ENCODE results near the gene GALNT18. TPM values are rescaled to one million over a fixed set of nuclear protein-coding genes. Genes with fewer than 3 reads are reported as not detected.

GALNT18 gene
- total RNA-seq, 2 experiments from 2014 or later = not detected

DNA sequence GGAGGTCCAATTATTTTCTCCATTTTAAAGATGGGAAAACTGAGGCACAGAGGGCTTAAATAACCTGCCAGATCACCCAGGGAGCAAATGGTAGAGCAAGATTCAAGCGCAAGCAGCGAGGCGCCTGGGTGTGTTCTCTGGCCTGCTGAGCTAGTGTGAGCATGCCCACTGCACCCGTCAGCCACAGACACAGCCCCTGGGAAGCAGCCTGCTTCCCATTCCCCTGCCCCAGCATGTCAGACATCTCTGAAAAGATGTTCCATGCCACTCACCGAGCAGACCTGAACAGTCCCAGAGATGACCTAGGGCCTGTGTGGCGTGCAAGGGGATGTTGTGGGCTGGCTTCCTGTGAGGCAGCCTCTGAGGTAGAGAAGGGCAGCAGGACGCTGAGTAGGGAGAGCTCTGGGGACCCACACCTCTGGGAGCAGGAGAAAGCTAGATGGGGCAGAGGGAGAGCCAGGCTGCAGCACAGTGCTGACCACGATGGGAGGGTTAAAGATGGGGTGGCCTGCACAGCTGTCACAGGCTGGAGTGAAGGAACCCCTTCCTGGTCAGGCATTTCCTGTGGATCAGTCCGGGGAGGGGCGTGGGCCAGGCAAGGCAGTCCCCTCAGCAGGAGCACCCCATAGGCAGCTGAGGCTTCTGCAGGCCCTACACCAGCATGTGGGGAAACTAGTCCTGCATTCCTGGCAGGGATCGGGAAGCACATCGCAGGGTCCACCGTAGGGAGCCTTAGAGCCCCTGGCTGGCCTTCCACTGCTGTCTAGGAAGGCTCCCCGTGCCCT is 101.4 kb downstream of the GALNT18 start:
- no peak for DNase-seq (ENCODE audit: low spot score)
- Histone ChIP-seq H3K36me3 (ENCODE audit: insufficient read depth, low read length) (no peaks in the 10 kb centered on the region), H3K4me2 (ENCODE audit: low read length) (no peak overlapping the region), H3K9me3 (ENCODE audit: low read length) (no peaks in the 10 kb centered on the region), H3K4me1 (ENCODE audit: insufficient read depth, low read length, poor library complexity, severe bottlenecking) (no peaks in the 10 kb centered on the region), H4K20me1 (ENCODE audit: insufficient read depth, low read length) (no peaks in the 10 kb centered on the region), H3K9me2 (ENCODE audit: insufficient read depth, low read length) (no peaks in the 10 kb centered on the region), H3K79me2 (ENCODE audit: insufficient read depth, low read depth, low read length) (no peaks in the 10 kb centered on the region), H2AFZ (ENCODE audit: low read length) (no peak overlapping the region), H3K4me3 (ENCODE audit: low read depth, low read length, poor library complexity, severe bottlenecking) (no peak overlapping the region), H3K27ac (ENCODE audit: low read depth, low read length, poor library complexity, severe bottlenecking) (no peak overlapping the region)
- TF ChIP-seq EZH2phosphoT487 (IDR thresholded peaks at IDR 0.05; ENCODE audit: borderline replicate concordance, low read depth, low read length) = no peak
- TF ChIP-seq, protein P1, sequence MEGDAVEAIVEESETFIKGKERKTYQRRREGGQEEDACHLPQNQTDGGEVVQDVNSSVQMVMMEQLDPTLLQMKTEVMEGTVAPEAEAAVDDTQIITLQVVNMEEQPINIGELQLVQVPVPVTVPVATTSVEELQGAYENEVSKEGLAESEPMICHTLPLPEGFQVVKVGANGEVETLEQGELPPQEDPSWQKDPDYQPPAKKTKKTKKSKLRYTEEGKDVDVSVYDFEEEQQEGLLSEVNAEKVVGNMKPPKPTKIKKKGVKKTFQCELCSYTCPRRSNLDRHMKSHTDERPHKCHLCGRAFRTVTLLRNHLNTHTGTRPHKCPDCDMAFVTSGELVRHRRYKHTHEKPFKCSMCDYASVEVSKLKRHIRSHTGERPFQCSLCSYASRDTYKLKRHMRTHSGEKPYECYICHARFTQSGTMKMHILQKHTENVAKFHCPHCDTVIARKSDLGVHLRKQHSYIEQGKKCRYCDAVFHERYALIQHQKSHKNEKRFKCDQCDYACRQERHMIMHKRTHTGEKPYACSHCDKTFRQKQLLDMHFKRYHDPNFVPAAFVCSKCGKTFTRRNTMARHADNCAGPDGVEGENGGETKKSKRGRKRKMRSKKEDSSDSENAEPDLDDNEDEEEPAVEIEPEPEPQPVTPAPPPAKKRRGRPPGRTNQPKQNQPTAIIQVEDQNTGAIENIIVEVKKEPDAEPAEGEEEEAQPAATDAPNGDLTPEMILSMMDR (conservative IDR thresholded peaks at IDR 0.05; ENCODE audit: low read length) = no peak
- POLR2A ChIA-PET = no interaction called here
- CTCF ChIA-PET (ENCODE audit: unreplicated experiment) = no interaction called here
- intact Hi-C loops (cut with micrococcal nuclease; ENCODE audit: unreplicated experiment) = no loop called here
- BruUV-seq (replicated peaks) = no TSS peak

DNA sequence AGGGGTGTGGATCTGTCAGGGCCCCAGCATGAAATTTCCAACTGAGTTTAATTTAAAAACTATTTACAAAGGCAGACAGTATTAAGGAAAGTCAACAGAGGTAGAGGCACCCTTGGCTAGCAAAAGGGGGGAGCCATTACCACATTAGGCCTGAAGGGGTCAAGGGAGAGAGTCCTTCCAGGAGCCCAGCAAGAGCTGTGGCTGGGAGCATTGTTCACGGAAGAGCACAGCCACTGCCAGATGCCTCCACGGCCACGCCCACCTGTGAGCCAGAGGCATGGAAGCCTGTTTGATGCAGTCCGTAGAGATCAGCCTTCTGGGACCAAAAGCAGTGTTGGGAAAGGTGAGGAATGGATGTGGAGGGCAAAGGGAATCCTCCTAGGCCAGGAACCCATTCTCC is 102.6 kb downstream of the GALNT18 start:
- Histone ChIP-seq H4K20me1 (ENCODE audit: insufficient read depth, low read length) (no peaks in the 10 kb centered on the region), H3K27ac (ENCODE audit: low read depth, low read length, poor library complexity, severe bottlenecking) (no peak overlapping the region), H3K4me2 (ENCODE audit: low read length) (no peak overlapping the region), H3K36me3 (ENCODE audit: insufficient read depth, low read length) (no peaks in the 10 kb centered on the region), H3K9me3 (ENCODE audit: low read length) (no peaks in the 10 kb centered on the region), H3K79me2 (ENCODE audit: insufficient read depth, low read depth, low read length) (no peaks in the 10 kb centered on the region), H2AFZ (ENCODE audit: low read length) (no peak overlapping the region), H3K4me1 (ENCODE audit: insufficient read depth, low read length, poor library complexity, severe bottlenecking) (no peaks in the 10 kb centered on the region), H3K9me2 (ENCODE audit: insufficient read depth, low read length) (no peaks in the 10 kb centered on the region), H3K4me3 (ENCODE audit: low read depth, low read length, poor library complexity, severe bottlenecking) (no peak overlapping the region)
- TF ChIP-seq EZH2phosphoT487 (IDR thresholded peaks at IDR 0.05; ENCODE audit: borderline replicate concordance, low read depth, low read length) = no peak
- TF ChIP-seq, protein P1 (conservative IDR thresholded peaks at IDR 0.05; ENCODE audit: low read length) = no peak
- no TSS peak for BruUV-seq (replicated peaks)
- CTCF ChIA-PET (ENCODE audit: unreplicated experiment) = no interaction called here
- no peak for DNase-seq (ENCODE audit: low spot score)
- intact Hi-C loops (cut with micrococcal nuclease; ENCODE audit: unreplicated experiment) = no loop called here
- POLR2A ChIA-PET = no interaction called here

DNA sequence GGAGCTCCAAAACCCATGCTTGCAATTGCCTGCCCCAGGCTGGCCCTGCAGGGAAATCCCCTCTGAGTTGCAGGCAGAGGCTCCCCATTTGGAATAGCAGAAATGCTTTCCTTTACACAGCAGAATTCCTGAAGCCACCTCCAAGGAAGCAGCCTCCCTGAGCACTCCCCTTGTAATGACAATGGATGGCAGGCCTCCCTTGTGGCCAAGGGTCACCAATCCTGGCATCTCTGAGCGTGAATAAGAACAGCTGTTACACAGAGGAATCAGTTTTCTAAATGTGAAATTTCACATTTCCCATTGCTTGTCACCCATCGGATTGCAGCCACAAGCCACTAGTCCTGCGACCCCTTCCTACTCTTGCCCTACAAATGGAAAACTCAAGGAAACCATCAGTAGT is 107.6 kb downstream of the GALNT18 start:
- no peak for DNase-seq (ENCODE audit: low spot score)
- H3K9me2 ChIP-seq (ENCODE audit: insufficient read depth, low read length) = no peaks in the 10 kb centered on the region

More for the DNA sequence above, 107.6 kb downstream of the GALNT18 start:
- no peak overlapping the region for H3K4me3 ChIP-seq (ENCODE audit: low read depth, low read length, poor library complexity, severe bottlenecking)
- intact Hi-C loops (cut with micrococcal nuclease; ENCODE audit: unreplicated experiment) = no loop called here
- H3K36me3 ChIP-seq (ENCODE audit: insufficient read depth, low read length) = no peaks in the 10 kb centered on the region
- ChIA-PET POLR2A (interaction anchor here (0.8 kb wide), 1 partner anchor 1059 kb away, joined by 3 read pairs; no protein-coding TSS in a partner anchor), CTCF (ENCODE audit: unreplicated experiment) (no interaction called here)
- H3K4me2 ChIP-seq (ENCODE audit: low read length) = no peak overlapping the region
- no peak overlapping the region for H3K27ac ChIP-seq (ENCODE audit: low read depth, low read length, poor library complexity, severe bottlenecking)
- no peaks in the 10 kb centered on the region for H4K20me1 ChIP-seq (ENCODE audit: insufficient read depth, low read length)
- H3K9me3 ChIP-seq (ENCODE audit: low read length) = no peaks in the 10 kb centered on the region
- H3K79me2 ChIP-seq (ENCODE audit: insufficient read depth, low read depth, low read length) = no peaks in the 10 kb centered on the region
- TF ChIP-seq EZH2phosphoT487 (IDR thresholded peaks at IDR 0.05; ENCODE audit: borderline replicate concordance, low read depth, low read length) = no peak
- TF ChIP-seq, protein P1 (conservative IDR thresholded peaks at IDR 0.05; ENCODE audit: low read length) = no peak
- BruUV-seq (replicated peaks) = no TSS peak
- H3K4me1 ChIP-seq (ENCODE audit: insufficient read depth, low read length, poor library complexity, severe bottlenecking) = no peaks in the 10 kb centered on the region
- no peak overlapping the region for H2AFZ ChIP-seq (ENCODE audit: low read length)

Measured in OCI-LY7 (cell line).